Measurements from ENCODE around the gene ST6GALNAC2. TPM values are rescaled to one million over a fixed set of nuclear protein-coding genes. Genes with fewer than 3 reads are reported as not detected.
"Not testable (repeated sequence)": the region's sequence is repeated elsewhere in the genome, so short reads cannot be mapped to it uniquely, and the experiment has no call there.

ST6GALNAC2 gene
- total and polyA plus RNA-seq, 2 experiments from 2014 or later = 0.65 to 0.96 TPM

GRCh38 chr17:76535788-76536510 is 49.7 kb downstream of the ST6GALNAC2 start:
- Histone ChIP-seq H3K4me1 (ENCODE audit: insufficient read depth) (0 out of 2 replicates have a peak, but pooled peaks cover under 1% of the 10 kb centered on the region), H3K36me3 (ENCODE audit: low read depth) (no peaks in the 10 kb centered on the region), H3K4me3 (no peak overlapping the region), H3F3A (ENCODE audit: insufficient read depth) (no peaks in the 10 kb centered on the region), H3K27ac (no peak overlapping the region), H3K4me2 (ENCODE audit: unreplicated experiment) (no peak overlapping the region), H3K9me3 (ENCODE audit: low read depth) (no peaks in the 10 kb centered on the region), H4K20me1 (ENCODE audit: insufficient read depth) (no peaks in the 10 kb centered on the region), H3K27me3 (replicated peaks; ENCODE audit: insufficient read depth) (no peaks in the 10 kb centered on the region), H3K79me2 (ENCODE audit: insufficient read depth) (no peaks in the 10 kb centered on the region), H2AFZ (no peak overlapping the region), H3K9ac (no peak overlapping the region), H3K9me2 (ENCODE audit: insufficient read depth) (no peaks in the 10 kb centered on the region)
- 87 to 88% methylated on average over 19 of the region's 19 CpGs for WGBS, 2 experiments (ENCODE audit: low coverage in 1 of 2, low lambda C conversion rate in 2 of 2, missing lambda C conversion rate in 2 of 2)
- TF ChIP-seq EZH2phosphoT487 (IDR thresholded peaks at IDR 0.05; ENCODE audit: insufficient read depth, low read depth) = no peak
- TF ChIP-seq EZH2 (IDR thresholded peaks at IDR 0.05; ENCODE audit: insufficient read depth, poor library complexity, severe bottlenecking) = no peak
- in situ Hi-C loops (cut with MboI) = no loop called here
- DNase-seq = no peak

GRCh38 chr17:76534831-76535732 is 50.6 kb downstream of the ST6GALNAC2 start:
- H3F3A ChIP-seq (ENCODE audit: insufficient read depth) = peaks cover 5% of the 10 kb centered on the region; the same call in 1 of the 2 replicates
- no peak overlapping the region for H3K4me3 ChIP-seq
- 80 to 84% methylated on average over 7 of the region's 7 CpGs for WGBS, 2 experiments (ENCODE audit: low coverage in 1 of 2, low lambda C conversion rate in 2 of 2, missing lambda C conversion rate in 2 of 2)
- no peak overlapping the region for H2AFZ ChIP-seq
- H3K9me3 ChIP-seq (ENCODE audit: low read depth) = no peaks in the 10 kb centered on the region
- in situ Hi-C loops (cut with MboI) = no loop called here
- no peak overlapping the region for H3K4me2 ChIP-seq (ENCODE audit: unreplicated experiment)
- no peak overlapping the region for H3K27ac ChIP-seq
- H3K79me2 ChIP-seq (ENCODE audit: insufficient read depth) = no peaks in the 10 kb centered on the region
- H3K9ac ChIP-seq = no peak overlapping the region
- no peak for TF ChIP-seq EZH2 (IDR thresholded peaks at IDR 0.05; ENCODE audit: insufficient read depth, poor library complexity, severe bottlenecking)
- TF ChIP-seq EZH2phosphoT487 (IDR thresholded peaks at IDR 0.05; ENCODE audit: insufficient read depth, low read depth) = no peak
- no peaks in the 10 kb centered on the region for H4K20me1 ChIP-seq (ENCODE audit: insufficient read depth)
- no peaks in the 10 kb centered on the region for H3K9me2 ChIP-seq (ENCODE audit: insufficient read depth)
- no peak for DNase-seq
- H3K27me3 ChIP-seq (replicated peaks; ENCODE audit: insufficient read depth) = no peaks in the 10 kb centered on the region
- H3K36me3 ChIP-seq (ENCODE audit: low read depth) = no peaks in the 10 kb centered on the region
- H3K4me1 ChIP-seq (ENCODE audit: insufficient read depth) = peaks cover 8% of the 10 kb centered on the region

GRCh38 chr17:76533640-76534359 is 51.9 kb downstream of the ST6GALNAC2 start:
- H4K20me1 ChIP-seq (ENCODE audit: insufficient read depth); DNase-seq; H3K9ac ChIP-seq; H2AFZ ChIP-seq; H3K4me2 ChIP-seq (ENCODE audit: unreplicated experiment); H3K79me2 ChIP-seq (ENCODE audit: insufficient read depth); in situ Hi-C loops (cut with MboI); H3K4me3 ChIP-seq; H3K9me2 ChIP-seq (ENCODE audit: insufficient read depth); H3F3A ChIP-seq (ENCODE audit: insufficient read depth); H3K9me3 ChIP-seq (ENCODE audit: low read depth); H3K27ac ChIP-seq; H3K27me3 ChIP-seq (replicated peaks; ENCODE audit: insufficient read depth); H3K36me3 ChIP-seq (ENCODE audit: low read depth): not testable (repeated sequence)
- WGBS, 2 experiments (ENCODE audit: low coverage in 1 of 2, low lambda C conversion rate in 2 of 2, missing lambda C conversion rate in 2 of 2) = 91 to 95% methylated on average over 9 of the region's 9 CpGs
- H3K4me1 ChIP-seq (ENCODE audit: insufficient read depth) = peaks cover 20% of the 10 kb centered on the region

GRCh38 chr17:76532072-76532651 is 53.5 kb downstream of the ST6GALNAC2 start:
- H4K20me1 ChIP-seq (ENCODE audit: insufficient read depth) = no peaks in the 10 kb centered on the region
- no peak overlapping the region for H3K9ac ChIP-seq
- no peak overlapping the region for H3K4me3 ChIP-seq
- in situ Hi-C loops (cut with MboI) = no loop called here
- no peaks in the 10 kb centered on the region for H3K79me2 ChIP-seq (ENCODE audit: insufficient read depth)
- no peaks in the 10 kb centered on the region for H3K27me3 ChIP-seq (replicated peaks; ENCODE audit: insufficient read depth)
- WGBS, 2 experiments (ENCODE audit: low coverage in 1 of 2, low lambda C conversion rate in 2 of 2, missing lambda C conversion rate in 2 of 2) = 88% methylated on average over 8 of the region's 8 CpGs
- no peaks in the 10 kb centered on the region for H3K9me2 ChIP-seq (ENCODE audit: insufficient read depth)
- no peak for DNase-seq
- no peak overlapping the region for H3K27ac ChIP-seq
- no peaks in the 10 kb centered on the region for H3K9me3 ChIP-seq (ENCODE audit: low read depth)
- H3K4me2 ChIP-seq (ENCODE audit: unreplicated experiment) = no peak overlapping the region
- H3F3A ChIP-seq (ENCODE audit: insufficient read depth) = peaks cover 5% of the 10 kb centered on the region; the same call in 1 of the 2 replicates
- TF ChIP-seq EZH2phosphoT487 (IDR thresholded peaks at IDR 0.05; ENCODE audit: insufficient read depth, low read depth) (no peak), EZH2 (IDR thresholded peaks at IDR 0.05; ENCODE audit: insufficient read depth, poor library complexity, severe bottlenecking) (no peak)
- H2AFZ ChIP-seq = no peak overlapping the region
- H3K36me3 ChIP-seq (ENCODE audit: low read depth) = no peaks in the 10 kb centered on the region
- H3K4me1 ChIP-seq (ENCODE audit: insufficient read depth) = peaks cover 22% of the 10 kb centered on the region
